HG03060 (cell line): ENCODE results near the gene CCDC6.
"Not testable (repeated sequence)": the region's sequence is repeated elsewhere in the genome, so short reads cannot be mapped to it uniquely, and the experiment has no call there.

ENCODE experiments used
- ATAC-seq: cut with Tn5 transposase; IDR thresholded peaks from one replicate; pipeline ENCODE4 v1.9.1; 2021; ENCODE audit warnings: low read depth, moderate number of reproducible peaks; ENCODE audit not compliant: unreplicated experiment

Gene CCDC6

DNA sequence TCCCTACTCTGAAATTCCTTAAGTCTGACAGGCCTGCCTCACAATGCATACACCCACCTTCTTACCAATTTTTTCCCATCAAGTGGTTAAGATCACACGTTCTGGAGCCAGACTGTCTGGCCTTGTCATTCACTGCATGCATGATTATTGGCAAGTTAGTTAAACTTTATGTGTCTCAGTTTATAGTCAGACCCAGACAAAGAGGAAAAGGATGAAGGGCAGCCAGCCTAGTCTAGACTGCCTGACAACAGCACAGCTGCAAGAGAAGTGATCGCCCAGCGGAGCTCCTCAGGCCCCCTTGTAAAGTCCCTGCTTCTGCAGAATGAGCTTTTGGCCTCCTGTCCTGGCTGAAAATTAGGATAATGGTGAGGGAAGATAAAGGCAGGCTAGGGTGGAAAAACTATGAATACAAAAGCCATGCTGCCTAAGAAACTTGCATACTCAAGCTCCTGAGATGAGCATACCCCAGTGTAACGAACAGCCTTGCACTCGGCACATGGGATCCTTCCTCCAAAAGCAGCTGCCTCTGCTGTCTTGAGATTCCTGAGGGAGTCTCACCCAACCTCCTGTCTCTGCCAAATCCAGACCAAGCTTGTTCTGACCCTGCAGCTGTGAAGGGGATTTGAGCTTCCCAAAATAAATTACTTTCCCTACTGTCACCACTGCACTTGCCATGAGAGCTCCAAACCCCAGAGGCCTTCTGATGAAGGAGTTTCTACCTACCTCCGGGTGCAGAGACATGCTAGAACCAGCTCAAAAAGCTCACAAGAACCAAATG is 126.4 kb downstream of the CCDC6 start:
- no peak for ATAC-seq

DNA sequence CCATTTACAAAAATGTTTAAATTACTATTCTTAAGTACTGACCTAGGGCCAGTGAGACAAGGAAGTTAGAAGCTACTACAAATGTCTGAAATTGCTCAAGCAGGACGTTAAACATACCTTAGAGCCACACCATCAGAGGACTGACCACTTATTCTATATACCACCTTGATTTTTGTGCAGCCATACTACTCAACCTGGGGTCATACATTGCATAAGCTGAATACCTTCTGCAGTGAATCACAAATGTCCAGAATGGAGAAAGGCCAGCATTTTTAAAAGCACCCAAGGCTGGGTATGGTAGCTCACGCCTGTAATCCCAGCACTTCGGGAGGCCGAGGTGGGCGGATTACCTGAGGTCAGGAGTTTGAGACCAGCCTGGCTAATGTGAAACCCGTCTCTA is 131.9 kb downstream of the CCDC6 start:
- no peak for ATAC-seq

GRCh38 chr10:59773088-59773487 is 133.3 kb downstream of the CCDC6 start:
- ATAC-seq = no peak

- ATAC-seq = no peak
These were observed 135.1 kb downstream of the CCDC6 start for GRCh38 chr10:59771162-59771807.

DNA sequence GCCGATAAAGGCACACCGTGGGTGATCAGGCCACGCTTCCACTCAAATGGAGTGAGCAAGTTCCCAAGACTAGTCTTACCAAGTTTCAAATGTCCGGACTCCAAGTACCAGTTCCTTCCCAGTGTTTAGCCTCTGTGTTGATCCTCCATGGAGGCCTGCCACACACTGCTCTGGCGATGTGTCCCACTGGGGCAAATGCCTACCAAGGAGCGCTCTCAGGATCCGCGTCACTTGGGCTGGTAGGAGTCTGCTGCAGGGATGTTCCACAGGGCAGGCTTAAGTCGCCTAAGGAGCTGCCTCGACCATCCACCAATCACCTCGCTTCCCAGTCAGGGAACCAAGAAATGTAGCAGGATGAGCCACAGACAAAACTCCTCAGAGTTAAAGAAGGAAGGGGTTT is 135.7 kb downstream of the CCDC6 start:
- ATAC-seq = no peak

- ATAC-seq = no peak
These were observed 143.9 kb downstream of the CCDC6 start for GRCh38 chr10:59762505-59762904.

DNA sequence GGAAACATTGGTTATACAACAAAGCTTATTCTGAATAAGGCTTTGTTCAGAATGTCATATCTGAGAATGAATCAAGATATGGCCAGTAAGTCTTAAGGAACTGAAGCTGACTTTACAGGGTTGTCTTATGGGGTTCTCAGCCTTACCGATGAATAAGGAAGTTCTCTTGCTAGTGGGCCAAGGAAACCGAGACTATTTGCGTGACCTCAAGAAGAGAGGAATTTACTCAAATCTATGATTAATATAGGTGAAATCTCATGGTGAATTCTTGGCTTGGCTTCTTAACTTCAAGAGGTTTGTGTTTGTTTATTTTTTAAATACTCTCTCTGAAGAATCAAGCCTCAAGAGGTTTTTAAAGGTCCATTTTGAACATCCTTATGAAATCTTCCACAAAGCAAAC is 148.4 kb downstream of the CCDC6 start:
- no peak for ATAC-seq

DNA sequence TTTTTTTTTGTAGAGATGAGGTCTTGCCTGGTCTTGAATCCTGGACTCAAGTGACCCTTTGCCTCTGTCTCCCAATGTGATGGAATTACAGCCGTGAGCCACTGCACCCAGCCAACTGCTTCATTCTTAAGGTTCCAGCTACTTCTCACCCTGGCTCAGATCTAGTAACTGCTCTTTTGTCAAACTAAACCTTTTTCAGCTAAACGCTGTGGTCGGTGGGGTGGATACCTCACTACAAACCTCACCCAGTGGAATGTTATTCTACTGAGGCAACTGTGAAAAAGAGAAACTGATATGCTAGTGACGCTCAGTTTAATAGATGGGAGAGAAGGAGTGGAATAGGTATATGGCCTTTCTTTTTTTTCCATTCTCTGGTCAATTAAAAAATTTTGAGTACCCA is 151.4 kb downstream of the CCDC6 start:
- no peak for ATAC-seq

GRCh38 chr10:59753267-59753666 is 153.1 kb downstream of the CCDC6 start, which contains the start of gene MRLN:
Gene MRLN (minus strand): TSS chr10:59753455.
- no peak for ATAC-seq

DNA sequence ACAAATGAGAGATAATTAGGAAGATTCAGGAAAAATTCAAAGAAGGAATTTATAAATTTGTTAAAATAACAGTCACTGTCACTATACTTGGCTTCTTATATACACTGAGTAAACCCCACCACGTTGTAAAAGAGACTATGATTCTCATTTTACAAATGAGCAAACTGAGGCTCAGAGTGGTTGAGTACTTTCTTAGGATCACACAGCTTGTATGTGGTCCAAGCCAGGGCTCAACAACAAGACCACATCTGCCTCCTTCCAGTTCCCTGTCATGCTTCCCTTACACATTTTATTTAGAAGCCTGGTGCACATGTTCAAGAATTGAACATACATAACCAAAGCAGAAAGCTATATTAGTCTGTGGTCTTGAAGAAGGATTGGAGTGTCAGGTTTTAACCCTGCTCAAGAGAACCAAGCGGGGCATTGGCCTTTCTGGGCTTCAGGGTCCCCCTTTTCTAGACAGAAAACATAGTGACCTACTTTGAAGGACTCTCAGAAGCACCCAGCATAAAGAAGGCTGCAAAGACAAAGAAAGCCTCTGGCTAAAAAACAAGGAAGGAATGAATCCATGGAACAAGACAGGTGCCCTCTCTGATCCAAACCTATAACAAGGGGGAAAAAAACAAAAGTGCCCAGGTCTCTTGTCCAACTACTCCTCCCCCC is 153.9 kb downstream of the CCDC6 start:
- no peak for ATAC-seq

DNA sequence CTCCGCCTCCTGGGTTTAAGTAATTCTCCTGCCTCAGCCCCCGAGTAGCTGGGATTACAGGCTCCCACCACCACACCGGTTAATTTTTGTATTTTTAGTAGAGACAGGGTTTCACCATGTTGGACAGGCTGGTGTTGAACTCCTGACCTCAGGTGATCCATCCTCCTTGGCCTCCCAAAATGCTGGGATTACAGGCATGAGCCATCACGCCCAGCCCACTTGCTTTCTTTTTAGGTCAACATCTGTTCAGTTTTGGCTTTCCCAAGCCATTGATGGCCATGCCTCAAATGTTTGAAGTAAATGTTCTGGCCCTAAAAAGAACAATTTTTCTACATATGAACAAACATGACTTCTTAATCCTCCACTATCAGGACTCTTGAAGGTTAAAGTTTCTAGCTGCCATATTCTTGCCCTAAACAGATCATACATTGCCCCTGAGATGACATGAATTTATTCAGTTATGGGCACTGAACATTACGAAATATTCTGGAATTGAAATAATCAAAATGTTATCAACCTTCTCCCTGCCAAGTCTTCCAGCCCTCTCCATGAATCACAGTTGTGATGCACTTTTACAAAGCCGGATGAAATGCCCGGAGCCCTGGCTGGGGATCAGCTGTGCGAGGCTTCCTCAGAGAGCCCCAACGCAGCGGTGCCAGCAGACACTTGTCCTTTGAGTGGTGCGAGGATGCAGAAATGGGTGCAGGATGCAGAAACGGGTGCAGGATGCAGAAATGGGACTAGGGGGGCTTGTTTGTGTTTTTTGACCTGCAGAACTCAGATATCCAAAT is 156.0 kb downstream of the CCDC6 start:
- no peak for ATAC-seq

DNA sequence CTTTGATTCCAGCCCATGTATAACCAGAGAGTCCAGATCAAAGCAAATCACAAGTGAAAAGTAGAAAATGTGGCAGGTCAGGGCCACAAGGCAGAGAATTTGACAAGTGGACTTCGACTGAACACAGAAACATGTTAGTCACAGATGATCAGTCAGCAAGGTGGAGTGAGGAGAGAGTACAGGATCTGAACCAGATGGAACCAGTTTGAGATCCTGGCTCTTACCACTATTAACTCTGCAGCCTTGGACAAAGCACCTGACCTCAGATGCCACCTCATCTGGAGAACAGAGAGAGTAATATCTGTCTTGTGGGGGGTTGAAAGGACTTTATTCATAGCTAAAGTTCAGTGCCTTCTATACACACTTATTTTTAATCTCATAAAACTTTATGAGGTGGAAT is 157.5 kb downstream of the CCDC6 start:
- no peak for ATAC-seq

DNA sequence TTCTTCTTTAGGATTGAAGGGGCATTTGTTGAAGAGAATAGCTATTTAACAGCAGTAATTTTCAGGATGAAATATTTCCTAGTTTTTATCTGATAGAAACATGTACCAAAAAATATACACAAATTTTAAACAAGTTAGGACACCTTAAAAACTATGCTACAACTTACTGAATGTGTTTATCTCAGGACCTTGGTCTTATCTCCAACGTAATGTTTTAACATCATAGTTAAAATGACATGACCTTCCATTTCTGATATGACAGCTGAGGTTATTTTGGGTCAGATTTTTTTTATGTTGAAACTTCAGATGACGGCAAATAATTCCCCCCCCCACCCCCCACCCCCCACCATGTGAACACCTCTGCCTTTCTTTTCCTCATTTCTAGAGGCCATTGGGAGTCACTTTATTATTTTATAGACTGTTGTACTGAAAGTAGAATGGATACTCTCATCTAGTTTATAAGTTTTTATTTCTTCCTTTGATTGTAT is 161.1 kb downstream of the CCDC6 start:
- ATAC-seq = no peak

- ATAC-seq = not testable (repeated sequence)
These were observed 161.6 kb downstream of the CCDC6 start for GRCh38 chr10:59744762-59745161.

- ATAC-seq = not testable (repeated sequence)
These were observed 162.2 kb downstream of the CCDC6 start for GRCh38 chr10:59744156-59744555.

GRCh38 chr10:59741583-59741982 is 164.8 kb downstream of the CCDC6 start:
- ATAC-seq = no peak

- ATAC-seq = no peak
These were observed 165.3 kb downstream of the CCDC6 start for GRCh38 chr10:59741048-59741447.
